B cell (primary cell): ENCODE data around the gene CMIP.

ENCODE experiments used
- EZH2 ChIP-seq: IDR thresholded peaks from 2 replicates; pipeline ENCODE4 v1.6.1; 2012; ENCODE audit warnings: borderline replicate concordance, low read depth, mild to moderate bottlenecking, moderate library complexity, low read length; ENCODE audit not compliant: insufficient read depth, poor library complexity, severe bottlenecking
- TF ChIP-seq, protein P1 (sequence below): fragments of 200-600 bp; IDR thresholded peaks from one replicate; pipeline ENCODE4 v1.8.0; 2022; ENCODE audit warnings: antibody characterized with exemption, mild to moderate bottlenecking

DNA sequence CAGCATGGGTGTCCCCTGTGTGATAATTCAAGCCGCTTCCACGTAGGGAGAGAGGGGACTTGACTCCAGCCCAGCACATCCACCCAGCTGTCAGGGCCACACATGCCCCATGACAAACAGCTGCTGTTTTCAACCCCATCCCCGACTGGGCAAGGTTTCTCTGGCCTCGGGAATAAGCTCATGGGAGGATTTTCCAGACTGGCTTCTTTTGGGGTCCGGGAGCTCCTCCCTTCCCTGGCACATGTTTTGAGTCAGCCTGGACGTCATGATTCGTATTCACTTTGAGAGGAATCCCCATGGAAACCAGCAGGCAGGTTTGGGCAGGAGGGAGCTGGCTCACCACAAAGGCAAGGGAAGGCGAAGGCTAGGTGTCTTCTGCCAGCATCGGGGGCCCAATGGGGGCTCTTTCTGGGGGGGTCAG is 156.4 kb downstream of the CMIP start:
- TF ChIP-seq, protein P1, sequence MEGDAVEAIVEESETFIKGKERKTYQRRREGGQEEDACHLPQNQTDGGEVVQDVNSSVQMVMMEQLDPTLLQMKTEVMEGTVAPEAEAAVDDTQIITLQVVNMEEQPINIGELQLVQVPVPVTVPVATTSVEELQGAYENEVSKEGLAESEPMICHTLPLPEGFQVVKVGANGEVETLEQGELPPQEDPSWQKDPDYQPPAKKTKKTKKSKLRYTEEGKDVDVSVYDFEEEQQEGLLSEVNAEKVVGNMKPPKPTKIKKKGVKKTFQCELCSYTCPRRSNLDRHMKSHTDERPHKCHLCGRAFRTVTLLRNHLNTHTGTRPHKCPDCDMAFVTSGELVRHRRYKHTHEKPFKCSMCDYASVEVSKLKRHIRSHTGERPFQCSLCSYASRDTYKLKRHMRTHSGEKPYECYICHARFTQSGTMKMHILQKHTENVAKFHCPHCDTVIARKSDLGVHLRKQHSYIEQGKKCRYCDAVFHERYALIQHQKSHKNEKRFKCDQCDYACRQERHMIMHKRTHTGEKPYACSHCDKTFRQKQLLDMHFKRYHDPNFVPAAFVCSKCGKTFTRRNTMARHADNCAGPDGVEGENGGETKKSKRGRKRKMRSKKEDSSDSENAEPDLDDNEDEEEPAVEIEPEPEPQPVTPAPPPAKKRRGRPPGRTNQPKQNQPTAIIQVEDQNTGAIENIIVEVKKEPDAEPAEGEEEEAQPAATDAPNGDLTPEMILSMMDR = no peak
- TF ChIP-seq EZH2 = no peak
